GOT3 (cell line): ENCODE measurements around the gene GJD3.

ENCODE experiments used
- DNase-seq: peaks from one replicate; lab custom pipeline; 2025; ENCODE audit warnings: mixed read lengths; lab: John Stamatoyannopoulos, UW

GJD3 gene

DNA sequence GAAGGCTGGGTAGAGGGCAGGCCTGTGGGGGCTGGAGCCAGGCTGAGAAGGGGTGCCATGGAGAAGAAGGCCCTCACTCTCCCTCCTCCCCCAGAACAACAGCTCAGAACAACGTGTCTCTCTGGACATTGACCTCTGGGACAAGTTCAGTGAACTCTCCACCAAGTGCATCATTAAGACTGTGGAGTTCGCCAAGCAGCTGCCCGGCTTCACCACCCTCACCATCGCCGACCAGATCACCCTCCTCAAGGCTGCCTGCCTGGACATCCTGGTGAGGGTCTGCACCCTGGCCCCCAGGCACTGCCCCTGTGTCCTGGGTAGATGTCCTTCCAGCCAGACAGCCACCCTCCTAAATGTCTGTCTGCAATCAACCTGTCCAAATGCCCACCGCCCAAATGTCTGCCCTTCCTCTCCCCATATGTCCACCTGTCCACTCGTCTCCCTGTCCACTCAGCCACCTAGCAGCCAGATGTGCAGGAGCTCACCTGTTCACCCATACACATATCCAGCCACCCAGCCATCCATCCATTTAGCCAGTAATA lies 12.2 kb downstream of the GJD3 start:
- DNase-seq: no peak

- DNase-seq: no peak
Observed at GRCh38 chr17:40351359-40352236, 12.9 kb downstream of the GJD3 start.

DNA sequence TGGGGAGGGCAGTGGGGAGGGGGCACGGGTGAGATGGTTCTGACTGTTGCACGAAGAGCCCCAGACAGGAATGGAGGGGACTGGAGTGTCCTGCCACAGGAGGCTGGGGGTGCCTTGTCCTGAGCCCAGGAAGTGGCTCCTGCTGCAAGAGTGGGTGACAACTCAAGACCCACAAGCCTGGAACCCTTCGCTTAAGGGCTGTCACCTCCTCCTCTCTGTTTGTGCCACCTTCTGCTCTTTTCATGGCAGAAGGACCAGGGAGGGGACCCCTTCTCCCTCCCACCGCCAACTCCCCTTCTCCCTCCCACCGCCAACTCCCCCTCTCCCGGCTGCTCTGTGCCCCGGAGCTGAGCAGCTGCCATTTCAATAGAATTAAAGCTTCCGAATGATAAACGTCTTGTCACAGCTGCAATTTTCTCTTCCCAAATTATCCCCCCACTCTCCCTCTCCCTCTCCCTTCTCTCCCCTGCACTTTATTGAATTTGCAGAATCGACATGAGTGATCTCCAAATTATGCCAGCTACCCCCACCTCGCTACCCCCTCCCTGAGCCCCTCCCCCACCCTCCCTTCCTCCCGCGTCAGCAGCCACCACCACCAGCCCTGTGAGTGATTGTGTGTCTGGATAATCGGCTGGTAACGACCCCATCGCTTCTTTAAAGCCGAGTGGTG lies 13.7 kb downstream of the GJD3 start:
- DNase-seq: no peak

GRCh38 chr17:40349895-40350688 lies 14.4 kb downstream of the GJD3 start:
- no peak for DNase-seq

DNA sequence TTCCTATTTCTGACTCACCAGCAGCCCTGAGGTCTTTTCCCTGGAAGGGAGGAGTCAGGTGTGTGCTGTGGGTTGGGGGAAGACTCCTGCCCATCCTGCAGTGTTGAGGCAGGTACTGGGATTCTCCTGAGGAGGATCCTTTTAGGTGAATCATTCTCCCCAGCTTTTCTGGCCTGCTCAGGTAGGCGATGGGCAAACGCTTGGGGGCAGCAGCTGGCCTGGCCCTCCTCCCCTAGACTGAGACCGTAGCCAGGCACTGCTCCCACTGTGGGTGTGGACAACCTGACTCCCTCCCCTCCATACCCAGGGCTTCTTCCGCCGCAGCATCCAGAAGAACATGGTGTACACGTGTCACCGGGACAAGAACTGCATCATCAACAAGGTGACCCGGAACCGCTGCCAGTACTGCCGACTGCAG lies 15.1 kb downstream of the GJD3 start:
- DNase-seq: no peak

- no peak for DNase-seq
Observed at GRCh38 chr17:40348562-40349476, 15.7 kb downstream of the GJD3 start.

- DNase-seq: no peak
Observed at GRCh38 chr17:40348136-40348504, 16.4 kb downstream of the GJD3 start.

DNA sequence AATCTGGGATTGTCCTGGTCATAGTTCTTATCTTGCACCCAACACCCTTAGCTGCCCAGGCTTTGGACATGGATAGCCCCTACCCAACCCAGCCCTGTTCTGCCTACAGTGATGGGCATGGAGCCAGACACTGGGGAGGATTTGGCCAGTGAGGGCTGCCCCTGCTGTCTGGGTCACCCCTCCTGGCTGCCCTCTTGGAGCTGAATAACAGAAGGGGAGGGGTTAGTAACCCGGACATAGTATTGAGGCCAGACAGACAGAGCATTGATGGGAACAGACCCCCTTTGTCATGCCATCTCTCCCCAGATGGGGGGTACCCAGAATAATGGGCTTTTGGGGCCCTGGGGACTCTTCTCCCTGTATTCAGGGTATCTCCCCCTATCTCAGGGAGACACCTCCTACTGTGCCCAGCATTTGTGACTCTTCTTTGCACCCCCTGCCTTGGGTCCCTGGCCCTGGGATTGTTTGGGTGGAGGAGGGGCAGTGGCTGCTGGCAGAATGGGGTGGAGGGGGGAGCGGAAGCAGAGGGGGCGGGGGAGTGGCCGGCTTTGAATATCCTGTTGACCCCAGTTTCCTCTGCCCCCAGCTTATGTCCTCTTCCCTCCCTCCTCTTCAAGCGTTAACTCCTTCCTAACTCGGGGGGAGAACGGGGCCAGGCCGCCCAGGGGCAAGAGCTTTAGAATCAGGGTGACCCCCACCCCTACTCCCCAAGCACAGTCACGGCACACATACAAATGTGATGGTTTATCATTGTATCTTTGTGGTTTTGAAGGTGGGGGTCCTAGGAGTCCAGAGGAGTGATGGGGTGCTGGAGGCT lies 17.0 kb downstream of the GJD3 start:
- no peak for DNase-seq

DNA sequence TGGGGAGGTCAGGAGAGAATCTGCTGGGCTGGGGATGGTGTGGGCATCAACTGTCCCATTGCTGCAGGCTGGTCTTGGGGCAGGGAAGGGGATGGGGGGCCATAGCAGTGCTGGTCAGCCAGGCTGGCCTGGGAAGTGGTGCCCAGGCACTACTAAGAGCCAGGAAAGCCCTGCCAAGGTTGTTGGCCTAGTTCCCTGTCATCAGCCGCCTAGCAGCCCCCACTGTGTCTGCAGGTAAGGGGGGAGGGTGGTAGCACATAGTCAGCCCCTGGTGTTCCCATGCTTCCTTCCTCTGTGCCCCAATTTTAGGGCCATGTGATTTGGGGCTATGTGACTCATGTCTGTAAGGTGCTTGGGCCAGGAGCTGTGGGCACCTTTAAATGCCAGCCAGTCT lies 17.8 kb downstream of the GJD3 start:
- DNase-seq: no peak

GRCh38 chr17:40345994-40346764 lies 18.4 kb downstream of the GJD3 start:
- no peak for DNase-seq

DNA sequence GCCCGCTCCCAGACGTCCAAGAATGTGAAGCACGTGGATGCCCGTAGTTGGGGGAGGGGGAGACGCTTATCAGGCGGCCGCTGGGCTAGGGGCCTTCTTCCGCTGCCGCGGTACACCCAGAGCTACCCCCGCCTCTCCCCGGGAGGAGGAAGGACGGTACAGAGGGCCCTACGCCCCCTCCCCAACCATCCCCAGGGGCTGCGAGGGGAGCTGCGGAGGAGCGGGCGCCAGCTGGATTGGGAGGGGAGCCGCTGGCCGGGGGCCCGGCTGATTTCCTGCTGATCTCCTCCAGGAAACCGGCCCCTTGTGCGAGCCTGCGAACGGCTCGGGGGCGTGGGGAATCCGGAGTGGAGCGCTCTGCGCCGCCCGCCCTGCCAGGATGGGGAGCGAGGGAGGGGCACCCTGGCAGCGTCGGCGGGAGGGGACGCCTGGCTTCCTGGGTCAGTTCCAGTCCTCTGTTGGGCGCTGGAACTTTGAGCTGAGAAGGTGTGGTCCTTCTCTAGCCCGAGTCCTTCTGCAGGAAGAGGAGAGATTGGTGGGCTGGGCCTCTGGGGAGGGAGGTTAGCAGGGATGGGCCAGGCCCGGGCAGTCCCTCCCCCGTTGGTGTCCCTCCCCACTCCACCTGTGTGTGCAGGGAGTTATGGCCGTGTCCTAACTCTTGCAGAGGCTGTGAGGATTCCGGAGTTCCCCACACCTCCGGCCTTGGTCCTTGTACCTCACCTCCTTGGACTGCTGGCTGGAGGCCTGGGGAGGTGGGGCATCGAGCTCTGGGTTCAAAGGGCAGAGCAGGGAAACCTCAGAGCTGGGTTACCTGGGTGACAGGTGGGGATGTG lies 19.2 kb downstream of the GJD3 start:
- no peak for DNase-seq

DNA sequence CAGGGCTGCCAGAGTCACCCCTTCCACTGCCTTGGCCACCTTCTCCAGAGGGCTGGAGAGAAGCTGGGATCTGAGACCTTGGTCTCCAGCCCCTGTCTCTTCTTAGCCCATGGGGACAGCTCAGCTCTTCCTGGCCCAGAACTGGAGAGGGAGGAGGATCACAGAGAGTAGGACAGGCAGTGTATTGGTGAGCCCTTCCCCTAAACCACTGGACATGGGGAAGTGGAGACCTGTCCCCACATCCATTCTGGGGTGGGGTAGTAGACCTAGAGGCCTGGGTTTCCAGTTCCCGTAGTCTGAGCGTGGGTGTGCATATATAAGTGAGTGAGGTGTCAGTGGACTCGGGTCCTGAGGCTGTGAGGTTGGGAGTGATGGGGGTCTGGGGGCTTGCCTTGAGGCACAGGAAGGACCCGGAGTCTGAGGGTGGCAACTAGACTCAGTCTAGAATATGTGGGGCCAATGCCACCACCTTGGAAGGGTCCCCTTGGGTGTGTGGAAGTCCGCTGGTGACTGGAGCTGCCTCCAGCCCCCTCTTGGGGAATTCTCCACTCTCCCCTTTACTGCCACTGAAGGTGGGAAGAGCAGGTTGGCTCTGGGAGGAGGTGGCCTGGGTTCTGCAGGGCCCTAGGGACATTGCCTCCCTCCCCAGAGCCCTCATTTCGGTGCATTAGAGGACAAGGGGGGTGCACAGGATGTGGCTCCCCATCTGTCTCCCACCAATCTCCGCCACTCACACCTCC lies 19.9 kb downstream of the GJD3 start:
- DNase-seq: no peak

DNA sequence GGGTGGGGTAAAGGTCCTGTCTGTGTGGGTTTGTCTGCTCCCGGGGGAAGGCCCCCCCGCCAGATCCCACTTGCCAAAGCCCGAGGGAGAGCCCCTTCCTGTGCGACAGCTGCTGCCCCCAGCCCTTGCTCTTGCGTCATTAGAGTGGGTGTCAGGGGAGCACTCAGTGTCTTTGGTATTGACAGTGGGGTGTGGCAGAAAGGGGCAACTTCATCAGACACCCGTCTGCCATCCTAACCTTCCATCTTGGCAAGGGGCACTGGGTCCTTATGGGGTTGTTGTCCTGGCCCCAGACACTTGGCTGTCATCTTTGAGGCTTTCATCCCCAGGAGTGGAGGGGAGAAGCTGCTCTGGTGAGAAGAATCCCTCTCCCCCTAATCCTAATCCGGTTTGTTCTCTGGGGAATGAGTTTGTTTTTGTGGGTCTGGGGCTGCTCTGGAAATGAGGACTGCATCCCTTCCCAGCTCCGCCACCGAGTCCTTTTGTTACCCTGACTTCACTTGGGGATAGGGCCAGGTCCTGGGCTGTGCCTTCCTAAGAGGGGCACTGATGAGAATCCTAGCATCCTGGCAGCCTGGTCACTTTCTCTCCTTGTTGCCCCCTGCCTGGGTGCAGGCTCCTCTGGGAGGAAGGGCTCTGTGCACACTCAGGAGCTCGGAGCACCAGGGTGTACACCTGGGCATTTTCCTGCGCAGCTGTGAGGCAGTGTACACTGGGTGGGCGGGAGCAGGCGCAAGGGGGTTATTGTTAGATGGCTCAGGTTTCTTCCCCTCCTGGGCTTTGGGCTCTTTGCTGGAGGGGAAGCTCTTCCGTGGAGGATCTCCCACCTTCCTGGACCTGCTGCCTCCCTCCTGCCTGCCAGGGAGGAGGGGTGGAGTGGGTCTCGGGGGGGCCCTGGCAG lies 21.1 kb downstream of the GJD3 start:
- DNase-seq: no peak

- no peak for DNase-seq
Observed at GRCh38 chr17:40342504-40343218, 21.9 kb downstream of the GJD3 start.

GRCh38 chr17:40341808-40342503 lies 22.6 kb downstream of the GJD3 start:
- no peak for DNase-seq
